Measurements from ENCODE around the gene MRAP. TPM values are rescaled to one million over a fixed set of nuclear protein-coding genes. Genes with fewer than 3 reads are reported as not detected.

Gene MRAP
- total and polyA plus RNA-seq, 9 of the 15 experiments (the other 6 are each of a cell fraction or from before 2014, with no cell fraction given): 0.63 to 2.3 TPM; not detected in 7

GRCh38 chr21:32257962-32258785, 40.5 kb upstream of the MRAP start (continued):
- no peak for TF ChIP-seq PRPF4 (IDR thresholded peaks at IDR 0.05; ENCODE audit: insufficient read depth, low read depth, low read length, poor library complexity, severe bottlenecking)
- no peak for TF ChIP-seq ESRRB (CRISPR knock-in tag; IDR thresholded peaks at IDR 0.05; ENCODE audit: borderline replicate concordance)
- no peak for TF ChIP-seq MEF2D (tag; conservative IDR thresholded peaks at IDR 0.05; ENCODE audit: low read depth)
- TF ChIP-seq SMAD1 (IDR thresholded peaks at IDR 0.05; ENCODE audit: low read depth, low read length, partially characterized antibody): peak; percentile 3
- no peak for TF ChIP-seq SRSF9 (IDR thresholded peaks at IDR 0.05; ENCODE audit: borderline replicate concordance, low read depth, low read length)
- TF ChIP-seq ATF4 (CRISPR knock-in tag; IDR thresholded peaks at IDR 0.05): no peak
- peak; percentile 87 to 94 (median 91) for TF ChIP-seq CTCF (IDR thresholded peaks at IDR 0.05 in 2 of 3, conservative IDR thresholded peaks at IDR 0.05 in 1 of 3; ENCODE audit: insufficient read depth in 2 of 3, low read depth in 1 of 3, low read length in 3 of 3)
- no peak for TF ChIP-seq RHOXF2B (CRISPR knock-in tag; conservative IDR thresholded peaks at IDR 0.05)
- TF ChIP-seq IRF9 (tag; IDR thresholded peaks at IDR 0.05): no peak
- peak; percentile 89 for TF ChIP-seq SMC3 (conservative IDR thresholded peaks at IDR 0.05; ENCODE audit: insufficient read depth, low read depth, low read length)
- TF ChIP-seq HES1 (IDR thresholded peaks at IDR 0.05; ENCODE audit: low read depth): no peak
- TF ChIP-seq MTA3 (IDR thresholded peaks at IDR 0.05; ENCODE audit: borderline replicate concordance): 0 out of 2 replicates have a peak, but pooled peaks have one; percentile 24
- no peak for TF ChIP-seq ZBTB26 (CRISPR knock-in tag; IDR thresholded peaks at IDR 0.05)
- TF ChIP-seq ARID3A (IDR thresholded peaks at IDR 0.05; ENCODE audit: borderline replicate concordance, low read depth, low read length): no peak

All from K562 (cell line).